Retinal pigment epithelial cell (primary cell): ENCODE data around the gene DENND4C.

Source experiments
- DNase-seq: peaks from one replicate; pipeline ENCODE4 v3.0.0-alpha.2; 2010; ENCODE audit warnings: low read depth
- H3K4me3 ChIP-seq: 2 replicates; pipeline ENCODE4 v1.5.1; 2011; ENCODE audit warnings: mild to moderate bottlenecking, low read length, control low read depth, moderate library complexity
- CTCF ChIP-seq: conservative IDR thresholded peaks from 2 replicates; pipeline ENCODE4 v1.5.1; 2011; ENCODE audit warnings: low read depth, low read length, control low read depth, inconsistent platforms

The DENND4C gene

GRCh38 chr9:19230355-19231125, at the start of gene DENND4C:
TSS of gene DENND4C (plus strand) at chr9:19230693. CDS start at chr9:19276175, 45,482 bp downstream.
- DNase-seq = peak; percentile 54
- H3K4me3 ChIP-seq = peak within 1 kb of the TSS; percentile 86
- no peak for TF ChIP-seq CTCF

GRCh38 chr9:19180991-19181390, 49.5 kb upstream of the DENND4C start:
- no peak overlapping the region for H3K4me3 ChIP-seq
- DNase-seq = no peak
- TF ChIP-seq CTCF = no peak

GRCh38 chr9:19181561-19181960, 48.9 kb upstream of the DENND4C start:
- H3K4me3 ChIP-seq = no peak overlapping the region
- no peak for TF ChIP-seq CTCF
- DNase-seq = no peak

- TF ChIP-seq CTCF = no peak
- no peak overlapping the region for H3K4me3 ChIP-seq
- DNase-seq = peak; percentile 40
Measured at GRCh38 chr9:19184144-19184917, 46.2 kb upstream of the DENND4C start.

- H3K4me3 ChIP-seq = no peak overlapping the region
- DNase-seq = no peak
- no peak for TF ChIP-seq CTCF
Measured at GRCh38 chr9:19185191-19185590, 45.3 kb upstream of the DENND4C start.

GRCh38 chr9:19186232-19186631, 44.3 kb upstream of the DENND4C start:
- no peak for TF ChIP-seq CTCF
- H3K4me3 ChIP-seq = no peak overlapping the region
- no peak for DNase-seq
